ENCODE measurements around the gene EHD1.

EHD1 gene

DNA sequence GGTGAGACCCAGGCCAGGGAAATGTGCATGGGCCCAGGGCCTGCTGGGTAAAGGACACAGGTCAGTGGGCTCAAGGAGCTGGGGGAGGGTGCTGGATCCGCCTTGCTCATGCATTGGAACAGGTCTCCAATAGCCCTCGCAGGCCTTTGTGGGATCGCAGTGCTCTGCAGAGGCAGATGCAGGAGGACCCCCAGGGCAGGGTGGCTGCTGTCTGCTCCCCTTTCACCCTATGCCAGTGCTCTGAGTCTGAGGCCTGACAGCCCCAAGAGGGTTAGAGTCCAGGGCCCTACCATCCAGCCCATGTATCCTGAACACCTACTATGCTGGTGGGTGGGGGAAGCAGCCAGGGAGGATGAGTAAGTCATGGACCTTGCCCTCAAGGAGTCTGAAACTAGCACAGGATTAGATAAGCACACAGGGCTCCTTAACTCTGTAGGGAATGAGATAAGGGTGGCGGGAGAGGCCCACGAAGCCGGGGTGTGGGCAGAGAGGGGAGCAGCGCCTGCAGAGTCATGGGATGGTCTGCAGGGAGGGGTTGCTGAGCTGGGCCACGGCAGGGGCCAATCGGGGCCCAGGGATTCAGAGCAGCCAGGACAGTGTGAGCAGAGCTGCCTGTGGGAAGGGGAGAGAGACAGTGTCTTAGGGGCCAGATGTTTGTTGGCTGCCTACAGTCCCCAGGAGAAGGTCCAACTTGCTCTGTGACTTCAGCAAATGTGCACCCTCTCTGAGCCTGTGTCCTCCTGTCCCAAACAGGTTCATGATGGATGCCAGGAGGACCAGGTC lies 10.5 kb upstream of the EHD1 start:
- peak; percentile 45 for DNase-seq

GRCh38 chr11:64888406-64888728 lies 9.9 kb upstream of the EHD1 start:
- no peak for DNase-seq

DNA sequence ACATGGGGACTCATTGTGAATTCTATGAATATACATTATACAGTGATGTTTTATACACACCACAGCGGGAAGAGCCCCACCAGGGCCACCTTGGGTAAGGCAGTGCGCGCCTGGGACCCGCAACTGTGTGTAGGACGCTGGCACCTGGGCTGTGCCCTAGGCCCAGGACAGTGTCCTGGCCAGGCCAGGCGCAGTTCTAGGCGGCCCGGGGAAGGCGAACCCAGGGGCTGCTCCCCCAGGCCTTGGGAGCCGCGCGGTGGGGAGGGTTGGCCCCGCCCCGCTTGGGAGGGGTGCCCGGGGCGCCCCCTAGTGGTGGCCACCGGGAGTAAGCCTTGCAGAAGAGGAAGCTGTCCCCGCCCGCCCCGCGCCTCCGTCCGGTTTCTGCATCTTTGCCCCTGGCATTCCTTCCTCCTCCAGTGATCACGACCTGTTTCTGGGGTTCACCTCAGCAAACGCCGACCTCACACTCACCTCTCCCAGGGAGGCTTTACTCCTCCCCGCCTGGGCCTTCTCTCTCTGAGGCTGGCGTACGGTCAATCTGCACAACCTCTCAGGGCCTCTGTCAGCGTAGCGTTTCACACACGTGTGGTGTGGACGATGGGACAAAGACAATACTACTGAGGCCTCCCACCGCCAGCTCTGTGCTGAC lies 9.5 kb upstream of the EHD1 start:
- peak; percentile 89 for DNase-seq

DNA sequence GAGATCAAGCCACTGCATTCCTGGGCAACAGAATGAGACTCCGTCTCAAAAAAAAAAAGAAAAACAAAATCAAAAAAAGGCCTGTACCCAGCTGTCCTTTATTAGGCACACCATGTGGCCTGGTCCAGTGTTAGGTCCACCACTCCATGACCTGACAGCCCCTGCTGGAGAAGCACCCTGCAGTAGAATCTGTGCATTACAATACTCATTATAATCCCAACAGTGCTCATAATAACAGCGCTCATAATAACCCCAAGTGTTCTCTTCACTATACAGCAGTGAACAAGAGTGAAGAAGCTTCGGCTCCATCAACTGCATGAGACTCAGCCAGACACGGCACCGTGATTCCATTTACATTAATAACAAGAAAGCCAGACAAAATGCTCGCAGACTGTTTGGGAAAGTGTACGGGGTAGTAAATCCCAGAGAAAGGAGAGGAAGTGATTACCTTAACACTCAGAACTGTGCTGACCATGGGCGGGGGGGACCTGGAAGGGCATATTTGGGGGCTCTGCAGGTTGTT lies 8.9 kb upstream of the EHD1 start:
- DNase-seq = peak; percentile 52

GRCh38 chr11:64885367-64886286 lies 7.2 kb upstream of the EHD1 start:
- DNase-seq = peak; percentile 93

- no peak for DNase-seq
Measured at GRCh38 chr11:64884019-64884418, 5.6 kb upstream of the EHD1 start.

- no peak for DNase-seq
Measured at GRCh38 chr11:64883575-64883974, 5.2 kb upstream of the EHD1 start.

GRCh38 chr11:64882243-64882642 lies 3.8 kb upstream of the EHD1 start:
- DNase-seq = no peak

DNA sequence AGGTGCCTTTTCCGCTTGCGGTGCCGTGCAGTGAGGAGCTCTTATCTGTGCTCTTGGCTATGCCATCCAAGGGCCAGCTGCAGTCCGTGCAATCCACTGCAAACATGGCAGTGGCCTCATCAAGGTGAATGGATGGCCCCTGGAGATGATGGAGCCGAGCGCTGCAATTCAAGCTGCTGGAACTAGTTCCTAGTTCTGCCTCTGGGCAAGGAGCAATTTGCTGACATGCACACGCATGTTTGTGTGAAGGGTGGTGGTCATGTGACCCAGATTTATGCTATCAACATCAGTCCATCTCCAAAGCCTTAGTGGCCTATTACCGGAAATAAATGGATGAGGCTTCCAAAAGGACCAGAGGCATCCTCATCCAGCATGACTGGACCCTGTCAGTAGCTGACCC lies 3.1 kb upstream of the EHD1 start:
- no peak for DNase-seq

- DNase-seq = no peak
Measured at GRCh38 chr11:64880240-64881001, 2.0 kb upstream of the EHD1 start.

DNA sequence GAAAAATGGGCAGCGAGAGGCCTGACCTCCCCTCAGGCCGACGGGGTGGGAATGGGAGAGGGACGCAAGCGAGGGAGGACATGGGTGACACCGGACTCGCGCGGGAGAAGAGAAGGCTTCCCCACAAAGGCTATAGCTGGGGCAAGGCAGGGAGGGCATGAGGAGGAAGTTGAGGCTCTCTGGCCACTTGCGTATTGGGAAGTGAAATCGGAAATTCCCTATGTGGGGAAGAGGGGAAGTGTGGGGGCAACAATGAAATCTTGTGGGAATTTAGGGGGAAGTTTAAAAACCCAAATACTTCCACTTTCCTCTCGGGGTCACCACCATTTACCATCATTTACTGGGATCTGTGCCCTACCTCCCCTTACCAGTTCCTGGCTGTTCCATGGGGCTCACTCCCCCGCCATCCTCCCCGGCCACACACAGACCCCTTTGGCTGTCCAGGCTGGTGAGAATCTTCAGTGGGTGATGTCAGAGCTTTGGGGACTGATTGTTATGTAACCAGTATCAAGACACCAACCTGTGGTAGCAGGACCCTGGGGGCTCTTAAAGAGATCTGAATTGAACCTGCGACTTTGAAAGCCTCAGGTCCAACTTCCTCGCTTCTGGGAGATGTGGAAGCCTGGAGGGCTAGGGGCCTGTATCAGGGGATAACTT lies 951 bp upstream of the EHD1 start:
- DNase-seq = peak; percentile 78

DNA sequence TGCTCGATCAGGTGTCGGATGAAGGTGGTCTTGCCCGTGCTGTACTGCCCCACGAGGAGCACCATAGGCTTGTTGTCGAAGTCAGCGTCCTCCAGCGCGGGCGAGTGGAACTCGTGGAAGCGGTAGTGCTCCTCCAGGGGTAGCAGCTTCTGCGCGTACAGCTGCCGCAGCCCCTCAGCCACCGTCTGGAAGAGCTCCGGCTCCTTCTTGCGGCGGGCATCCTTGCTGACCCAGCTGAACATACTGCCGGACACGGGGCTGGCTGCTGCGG lies 263 bp downstream of the EHD1 start:
- DNase-seq = peak; percentile 86

DNA sequence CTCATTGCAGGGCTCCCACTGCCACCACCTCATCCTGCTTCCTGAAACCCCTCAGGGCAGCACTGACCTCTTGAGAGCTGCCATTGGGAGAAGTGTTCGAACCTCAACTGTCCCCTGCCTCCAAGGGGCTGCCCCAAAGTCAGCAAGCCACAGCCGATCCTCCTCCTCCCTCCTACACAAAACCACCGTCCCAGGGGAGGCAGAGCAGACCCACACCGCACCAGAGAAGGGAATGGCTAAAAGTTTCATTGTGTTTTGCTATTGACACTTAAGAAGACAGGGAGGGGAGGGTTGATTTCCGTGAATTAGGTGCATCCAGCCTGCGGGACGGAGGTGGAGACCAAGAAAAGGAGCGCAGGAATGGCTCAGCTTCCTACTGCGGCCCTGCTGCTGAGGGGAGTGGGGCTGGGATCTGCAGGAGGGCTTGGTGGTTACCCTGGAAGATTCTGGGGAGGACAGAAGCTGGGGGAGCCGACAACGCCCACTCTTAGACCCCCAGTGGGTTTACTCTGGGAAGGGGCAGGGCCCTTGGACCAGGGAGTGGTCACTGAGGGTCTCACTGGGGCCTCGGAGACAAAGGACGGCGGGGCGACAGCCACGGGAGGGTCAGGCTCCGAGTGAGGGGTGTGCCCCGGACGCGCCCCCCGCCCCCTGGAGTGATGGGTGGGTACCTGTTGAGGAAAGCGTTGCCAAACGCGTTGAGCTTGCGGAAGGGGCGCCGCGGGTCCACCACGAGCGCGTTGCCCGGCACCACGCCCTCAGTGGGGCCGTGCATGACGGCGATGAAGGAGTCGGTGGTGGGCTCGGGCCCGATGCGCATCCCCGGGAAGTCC lies 815 bp downstream of the EHD1 start:
- DNase-seq = peak; percentile 37

GRCh38 chr11:64876835-64877341 lies 1.5 kb downstream of the EHD1 start:
- DNase-seq = no peak

- no peak for DNase-seq
Measured at GRCh38 chr11:64876229-64876750, 2.1 kb downstream of the EHD1 start.

- no peak for DNase-seq
Measured at GRCh38 chr11:64875369-64876228, 2.8 kb downstream of the EHD1 start.

- no peak for DNase-seq
Measured at GRCh38 chr11:64874308-64875240, 3.8 kb downstream of the EHD1 start.

DNA sequence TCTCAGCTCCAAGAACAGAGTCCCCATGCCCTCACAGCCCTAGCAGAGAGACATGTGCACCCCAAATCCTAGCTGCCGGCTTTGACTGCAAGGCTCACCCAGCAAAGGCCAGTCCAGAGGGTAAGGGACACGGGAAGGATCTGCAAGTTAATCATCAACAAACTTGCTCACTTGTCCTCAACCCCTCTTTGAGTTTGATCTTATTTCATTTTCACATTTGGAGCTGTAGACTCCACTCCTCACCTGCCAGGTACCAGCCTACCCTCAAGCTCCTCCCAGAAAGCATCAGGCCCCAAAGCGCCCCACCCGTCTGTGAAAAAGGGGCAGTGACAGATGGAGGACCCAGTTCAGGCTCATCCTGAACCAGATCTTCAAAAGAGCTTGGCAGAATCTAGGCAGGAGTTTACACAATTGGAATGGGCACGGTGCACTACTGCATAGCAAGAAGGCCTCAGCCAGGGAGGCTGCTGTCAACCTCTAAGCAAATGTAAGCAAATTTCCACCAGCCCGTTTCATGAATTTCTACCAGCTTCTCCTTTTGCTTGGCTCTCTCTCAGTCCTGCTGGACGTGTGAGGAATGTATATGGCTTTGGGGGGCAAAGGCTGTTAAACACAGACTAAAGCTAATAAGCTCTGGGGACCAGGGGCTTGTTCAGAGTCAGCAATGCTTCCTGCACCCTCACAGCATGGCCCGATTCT lies 5.5 kb downstream of the EHD1 start:
- peak; percentile 37 for DNase-seq

Measured in DMS53 (cell line).